Chondrocyte (in vitro differentiated cells): ENCODE data around the gene POU2F1. TPM values are rescaled to one million over a fixed set of nuclear protein-coding genes. Genes with fewer than 3 reads are reported as not detected.
"Not testable (repeated sequence)": the region's sequence is repeated elsewhere in the genome, so short reads cannot be mapped to it uniquely, and the experiment has no call there.

Experiments used
- DNase-seq: peaks from one replicate; pipeline ENCODE4 v3.0.0; 2021; ENCODE audit warnings: mixed read lengths, low spot score
- H3K27ac Mint-ChIP-seq: one replicate; pipeline ENCODE4 v1.8.0; 2021; ENCODE audit warnings: mild to moderate bottlenecking, moderate library complexity, mixed read lengths; ENCODE audit not compliant: unreplicated experiment
- H3K27me3 Mint-ChIP-seq: 2 replicates; pipeline ENCODE4 v1.8.0; 2021; ENCODE audit warnings: low read depth, mixed read lengths
- H3K36me3 Mint-ChIP-seq: 2 replicates; pipeline ENCODE4 v1.8.0; 2021; ENCODE audit warnings: low read depth, mixed read lengths
- H3K4me1 Mint-ChIP-seq: 2 replicates; pipeline ENCODE4 v1.8.0; 2021; ENCODE audit warnings: low read depth, mild to moderate bottlenecking, mixed read lengths
- H3K4me3 Mint-ChIP-seq: one replicate; pipeline ENCODE4 v1.8.0; 2021; ENCODE audit warnings: mild to moderate bottlenecking, moderate library complexity, mixed read lengths; ENCODE audit not compliant: unreplicated experiment
- H3K9me3 Mint-ChIP-seq: 2 replicates; pipeline ENCODE4 v1.8.0; 2021; ENCODE audit warnings: low read depth, mixed read lengths
- total RNA-seq: library from RNA; stranded (reverse); gene quantifications from 3 replicates; pipeline ENCODE4 v1.2.1, GENCODE V29; 2021
- TF ChIP-seq, protein P1 (sequence below): fragments of 200-600 bp; sonication (generic); IDR thresholded peaks from 2 replicates; pipeline ENCODE4 v1.5.0; 2021; ENCODE audit warnings: antibody characterized with exemption, mild to moderate bottlenecking, moderate library complexity

Gene POU2F1
- total RNA-seq, 1 donor from 2014 or later = 13.2 TPM

DNA sequence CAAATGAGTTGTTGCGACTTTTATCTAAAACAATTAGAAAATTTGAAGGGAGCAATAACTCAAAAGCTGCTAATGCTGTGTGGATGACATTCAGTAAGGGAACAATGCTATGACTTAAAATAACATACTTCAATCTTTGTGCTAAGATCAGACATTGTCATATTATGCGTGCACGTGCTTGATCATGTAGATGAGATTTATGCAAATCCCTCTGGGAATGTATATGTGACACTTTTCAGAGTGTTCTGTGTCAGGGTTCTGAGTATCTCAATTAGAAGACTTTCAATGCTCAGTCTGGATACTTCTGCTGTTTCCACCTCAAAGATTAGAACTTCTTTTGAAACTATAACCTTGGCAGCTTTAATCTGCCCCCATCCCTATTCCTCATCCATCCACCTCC lies 18.6 kb upstream of the POU2F1 start:
- Mint-ChIP-seq H3K4me1 (peaks cover 34% of the 10 kb centered on the region), H3K27me3 (no peaks in the 10 kb centered on the region), H3K36me3 (no peaks in the 10 kb centered on the region), H3K4me3 (no peak overlapping the region), H3K27ac (no peak overlapping the region), H3K9me3 (no peaks in the 10 kb centered on the region)
- no peak for DNase-seq
- TF ChIP-seq, protein P1, sequence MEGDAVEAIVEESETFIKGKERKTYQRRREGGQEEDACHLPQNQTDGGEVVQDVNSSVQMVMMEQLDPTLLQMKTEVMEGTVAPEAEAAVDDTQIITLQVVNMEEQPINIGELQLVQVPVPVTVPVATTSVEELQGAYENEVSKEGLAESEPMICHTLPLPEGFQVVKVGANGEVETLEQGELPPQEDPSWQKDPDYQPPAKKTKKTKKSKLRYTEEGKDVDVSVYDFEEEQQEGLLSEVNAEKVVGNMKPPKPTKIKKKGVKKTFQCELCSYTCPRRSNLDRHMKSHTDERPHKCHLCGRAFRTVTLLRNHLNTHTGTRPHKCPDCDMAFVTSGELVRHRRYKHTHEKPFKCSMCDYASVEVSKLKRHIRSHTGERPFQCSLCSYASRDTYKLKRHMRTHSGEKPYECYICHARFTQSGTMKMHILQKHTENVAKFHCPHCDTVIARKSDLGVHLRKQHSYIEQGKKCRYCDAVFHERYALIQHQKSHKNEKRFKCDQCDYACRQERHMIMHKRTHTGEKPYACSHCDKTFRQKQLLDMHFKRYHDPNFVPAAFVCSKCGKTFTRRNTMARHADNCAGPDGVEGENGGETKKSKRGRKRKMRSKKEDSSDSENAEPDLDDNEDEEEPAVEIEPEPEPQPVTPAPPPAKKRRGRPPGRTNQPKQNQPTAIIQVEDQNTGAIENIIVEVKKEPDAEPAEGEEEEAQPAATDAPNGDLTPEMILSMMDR = no peak

DNA sequence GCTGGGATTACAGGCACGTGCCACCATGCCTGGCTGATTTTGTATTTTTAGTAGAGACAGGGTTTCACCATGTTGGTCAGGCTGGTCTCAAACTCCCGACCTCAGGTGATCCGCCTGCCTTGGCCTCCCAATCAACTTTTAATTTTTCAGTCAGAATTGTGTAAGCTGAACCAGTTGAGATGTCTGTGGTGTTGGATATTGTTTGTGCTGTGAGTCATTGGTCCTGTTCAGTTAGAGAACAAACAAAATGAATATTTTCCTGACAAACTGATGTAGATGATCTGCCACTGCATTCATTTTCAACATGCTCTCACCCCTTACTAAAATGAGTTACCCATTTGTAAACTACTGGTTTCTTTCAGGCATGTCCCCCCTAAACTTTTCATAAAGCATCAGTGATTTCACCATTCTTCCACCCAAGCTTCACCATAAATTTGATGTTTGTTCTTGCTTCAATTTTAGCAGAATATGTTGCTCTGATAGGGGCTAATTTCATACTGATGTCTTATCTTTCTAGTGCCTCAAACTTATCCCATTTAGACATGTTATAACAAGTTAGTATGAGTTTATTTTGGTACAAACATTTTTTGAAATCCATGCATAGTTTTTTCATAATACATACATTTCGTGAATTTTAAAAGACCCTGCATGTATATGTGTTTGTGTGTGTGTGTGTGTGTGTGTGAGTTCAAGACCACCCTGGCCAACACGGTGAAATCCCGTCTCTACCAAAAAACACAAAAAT lies 15.2 kb upstream of the POU2F1 start:
- Mint-ChIP-seq H3K27ac (peak overlapping the region; percentile 76), H3K9me3 (peaks cover 11% of the 10 kb centered on the region), H3K4me1 (peaks cover 25% of the 10 kb centered on the region)
- DNase-seq, H3K36me3 Mint-ChIP-seq, H3K27me3 Mint-ChIP-seq, H3K4me3 Mint-ChIP-seq: not testable (repeated sequence)

DNA sequence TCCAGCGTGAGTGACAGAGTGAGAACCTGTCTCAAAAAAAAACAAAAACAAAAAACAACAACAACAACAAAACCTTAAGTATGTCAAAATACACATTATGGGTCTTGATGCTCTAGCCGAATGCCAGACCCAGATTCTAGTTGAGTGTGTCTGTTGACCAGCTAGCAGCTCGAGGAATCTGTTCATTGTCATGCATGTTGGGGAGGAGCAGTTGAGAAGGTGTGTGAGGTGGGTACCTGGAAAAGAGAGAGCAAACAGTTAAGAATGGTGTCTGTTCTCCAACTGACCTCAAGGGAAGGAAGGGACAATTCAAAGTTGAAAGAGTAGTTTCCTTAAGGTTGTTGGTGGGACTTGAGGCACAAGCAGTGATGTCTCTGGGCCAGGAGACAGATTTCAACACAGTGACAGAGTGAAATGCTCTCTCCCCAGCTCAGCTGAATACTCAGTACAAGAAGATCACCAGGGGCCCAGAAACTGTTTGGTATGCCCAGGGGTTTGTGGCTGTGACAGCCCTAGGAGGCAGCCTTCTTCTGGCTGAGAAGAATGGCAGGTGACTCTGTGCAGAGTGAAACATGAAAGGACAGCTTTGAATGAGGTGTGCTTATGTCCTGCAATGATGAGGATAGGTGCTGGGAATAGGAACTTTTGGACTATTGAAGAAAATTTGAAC lies 14.4 kb upstream of the POU2F1 start:
- H3K4me3 Mint-ChIP-seq = no peak overlapping the region
- H3K36me3 Mint-ChIP-seq = no peaks in the 10 kb centered on the region
- TF ChIP-seq, protein P1 = no peak
- H3K27me3 Mint-ChIP-seq = no peaks in the 10 kb centered on the region
- H3K4me1 Mint-ChIP-seq = peaks cover 21% of the 10 kb centered on the region
- DNase-seq = no peak
- no peak overlapping the region for H3K27ac Mint-ChIP-seq
- H3K9me3 Mint-ChIP-seq = peaks cover 11% of the 10 kb centered on the region

DNA sequence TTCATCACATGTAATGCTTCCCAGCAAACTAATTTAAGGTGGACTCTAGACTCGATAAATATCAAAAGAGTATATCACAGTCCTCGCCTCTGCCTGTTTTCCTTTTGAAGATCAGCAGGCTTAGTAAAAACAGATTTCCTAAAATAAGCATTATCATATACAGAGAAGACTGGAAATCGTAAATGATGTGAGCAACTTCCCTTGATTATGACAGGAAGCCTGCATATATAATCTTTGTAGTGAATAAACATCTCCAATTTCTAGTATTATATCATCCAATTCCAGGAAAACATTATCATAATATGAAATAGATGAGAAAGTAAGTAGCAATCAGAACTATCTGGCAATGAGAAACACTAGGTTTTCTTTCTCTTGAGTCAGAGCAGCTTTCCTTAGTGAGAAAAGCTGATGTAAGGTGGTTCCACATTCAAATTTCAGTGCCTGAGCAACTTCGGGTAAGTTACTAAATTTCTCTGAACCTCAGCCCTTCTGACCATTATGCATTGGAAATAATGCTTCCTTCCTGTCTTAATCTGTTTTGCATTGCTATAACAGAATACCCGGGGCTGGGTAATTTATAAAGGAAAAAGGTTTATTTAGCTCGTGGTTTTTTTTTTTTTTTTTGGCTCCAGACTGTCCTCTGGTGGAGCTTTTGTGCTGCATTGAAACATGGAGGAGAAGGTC lies 12.6 kb upstream of the POU2F1 start:
- Mint-ChIP-seq H3K4me1 (peaks cover 21% of the 10 kb centered on the region), H3K36me3 (no peaks in the 10 kb centered on the region), H3K27me3 (no peaks in the 10 kb centered on the region), H3K4me3 (no peak overlapping the region), H3K9me3 (peaks cover 11% of the 10 kb centered on the region), H3K27ac (no peak overlapping the region)
- no peak for DNase-seq
- TF ChIP-seq, protein P1 = peak; percentile 57

DNA sequence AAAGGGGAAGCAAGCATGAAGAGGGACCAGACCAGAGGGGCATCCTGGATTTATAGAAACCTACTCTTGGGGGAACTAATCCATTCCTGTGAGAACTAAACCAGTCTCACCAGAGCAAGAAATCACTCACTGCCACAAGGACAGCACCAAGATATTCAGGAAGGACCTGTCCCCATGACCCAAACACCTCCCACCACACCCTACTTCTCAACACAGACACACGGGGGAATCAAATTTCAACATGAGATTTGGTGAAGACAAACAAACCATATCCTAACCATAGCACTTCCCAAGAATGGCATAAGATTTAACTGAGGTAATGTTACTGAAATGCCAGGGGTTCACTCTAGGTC lies 12.1 kb upstream of the POU2F1 start:
- peaks cover 21% of the 10 kb centered on the region for H3K4me1 Mint-ChIP-seq
- DNase-seq = no peak
- H3K27me3 Mint-ChIP-seq = no peaks in the 10 kb centered on the region
- no peak overlapping the region for H3K4me3 Mint-ChIP-seq
- H3K27ac Mint-ChIP-seq = no peak overlapping the region
- TF ChIP-seq, protein P1 = no peak
- peaks cover 11% of the 10 kb centered on the region for H3K9me3 Mint-ChIP-seq
- H3K36me3 Mint-ChIP-seq = no peaks in the 10 kb centered on the region
